ENCODE results near the gene HINFP.

DNA sequence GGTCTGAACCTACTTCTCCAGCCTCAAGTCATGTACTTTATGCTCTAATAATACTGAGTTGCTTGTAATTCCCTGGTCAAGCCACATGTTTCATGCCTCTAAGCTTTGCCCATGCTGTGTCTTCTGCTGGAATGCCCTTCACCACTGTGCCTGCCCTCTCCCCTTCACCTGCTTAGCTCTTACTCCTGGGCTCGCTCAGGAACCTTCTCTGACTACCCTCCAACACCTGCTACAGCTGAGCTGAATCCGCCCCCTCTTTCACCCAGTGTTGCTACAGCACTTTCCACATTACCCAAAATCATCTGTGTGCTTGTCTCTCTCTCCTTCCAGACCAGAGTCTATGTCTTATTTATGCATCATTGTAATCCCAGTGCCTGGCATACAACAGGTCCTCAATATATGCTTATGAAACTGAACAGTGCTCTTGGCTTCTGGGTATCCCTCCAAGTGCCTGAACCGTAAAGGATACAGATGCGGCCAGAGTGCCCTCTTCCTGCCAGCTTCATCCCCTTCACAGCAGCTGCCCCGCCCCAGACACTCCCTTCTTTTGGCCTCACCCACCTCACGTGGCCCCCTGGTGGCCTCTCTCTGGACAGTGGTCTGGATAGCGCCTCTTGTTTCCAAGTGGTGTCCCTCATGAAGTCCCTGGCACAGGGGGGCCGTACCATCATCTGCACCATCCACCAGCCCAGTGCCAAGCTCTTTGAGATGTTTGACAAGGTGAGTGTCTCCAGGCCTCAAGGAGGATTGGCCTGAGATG is 34.5 kb downstream of the HINFP start:
- TF ChIP-seq, protein P1, sequence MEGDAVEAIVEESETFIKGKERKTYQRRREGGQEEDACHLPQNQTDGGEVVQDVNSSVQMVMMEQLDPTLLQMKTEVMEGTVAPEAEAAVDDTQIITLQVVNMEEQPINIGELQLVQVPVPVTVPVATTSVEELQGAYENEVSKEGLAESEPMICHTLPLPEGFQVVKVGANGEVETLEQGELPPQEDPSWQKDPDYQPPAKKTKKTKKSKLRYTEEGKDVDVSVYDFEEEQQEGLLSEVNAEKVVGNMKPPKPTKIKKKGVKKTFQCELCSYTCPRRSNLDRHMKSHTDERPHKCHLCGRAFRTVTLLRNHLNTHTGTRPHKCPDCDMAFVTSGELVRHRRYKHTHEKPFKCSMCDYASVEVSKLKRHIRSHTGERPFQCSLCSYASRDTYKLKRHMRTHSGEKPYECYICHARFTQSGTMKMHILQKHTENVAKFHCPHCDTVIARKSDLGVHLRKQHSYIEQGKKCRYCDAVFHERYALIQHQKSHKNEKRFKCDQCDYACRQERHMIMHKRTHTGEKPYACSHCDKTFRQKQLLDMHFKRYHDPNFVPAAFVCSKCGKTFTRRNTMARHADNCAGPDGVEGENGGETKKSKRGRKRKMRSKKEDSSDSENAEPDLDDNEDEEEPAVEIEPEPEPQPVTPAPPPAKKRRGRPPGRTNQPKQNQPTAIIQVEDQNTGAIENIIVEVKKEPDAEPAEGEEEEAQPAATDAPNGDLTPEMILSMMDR (IDR thresholded peaks at IDR 0.05; ENCODE audit: insufficient read depth, low read length) = no peak
- TF ChIP-seq, protein P2, sequence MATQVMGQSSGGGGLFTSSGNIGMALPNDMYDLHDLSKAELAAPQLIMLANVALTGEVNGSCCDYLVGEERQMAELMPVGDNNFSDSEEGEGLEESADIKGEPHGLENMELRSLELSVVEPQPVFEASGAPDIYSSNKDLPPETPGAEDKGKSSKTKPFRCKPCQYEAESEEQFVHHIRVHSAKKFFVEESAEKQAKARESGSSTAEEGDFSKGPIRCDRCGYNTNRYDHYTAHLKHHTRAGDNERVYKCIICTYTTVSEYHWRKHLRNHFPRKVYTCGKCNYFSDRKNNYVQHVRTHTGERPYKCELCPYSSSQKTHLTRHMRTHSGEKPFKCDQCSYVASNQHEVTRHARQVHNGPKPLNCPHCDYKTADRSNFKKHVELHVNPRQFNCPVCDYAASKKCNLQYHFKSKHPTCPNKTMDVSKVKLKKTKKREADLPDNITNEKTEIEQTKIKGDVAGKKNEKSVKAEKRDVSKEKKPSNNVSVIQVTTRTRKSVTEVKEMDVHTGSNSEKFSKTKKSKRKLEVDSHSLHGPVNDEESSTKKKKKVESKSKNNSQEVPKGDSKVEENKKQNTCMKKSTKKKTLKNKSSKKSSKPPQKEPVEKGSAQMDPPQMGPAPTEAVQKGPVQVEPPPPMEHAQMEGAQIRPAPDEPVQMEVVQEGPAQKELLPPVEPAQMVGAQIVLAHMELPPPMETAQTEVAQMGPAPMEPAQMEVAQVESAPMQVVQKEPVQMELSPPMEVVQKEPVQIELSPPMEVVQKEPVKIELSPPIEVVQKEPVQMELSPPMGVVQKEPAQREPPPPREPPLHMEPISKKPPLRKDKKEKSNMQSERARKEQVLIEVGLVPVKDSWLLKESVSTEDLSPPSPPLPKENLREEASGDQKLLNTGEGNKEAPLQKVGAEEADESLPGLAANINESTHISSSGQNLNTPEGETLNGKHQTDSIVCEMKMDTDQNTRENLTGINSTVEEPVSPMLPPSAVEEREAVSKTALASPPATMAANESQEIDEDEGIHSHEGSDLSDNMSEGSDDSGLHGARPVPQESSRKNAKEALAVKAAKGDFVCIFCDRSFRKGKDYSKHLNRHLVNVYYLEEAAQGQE (IDR thresholded peaks at IDR 0.05; ENCODE audit: insufficient replicate concordance, low read depth) = no peak
- TF ChIP-seq POLR2AphosphoS5 (IDR thresholded peaks at IDR 0.05; ENCODE audit: low read depth) = no peak

Measured in HL-60 (cell line).